Lower lobe of right lung (tissue), 2 donors: ENCODE measurements around the gene WFS1. TPM values are rescaled to one million over a fixed set of nuclear protein-coding genes. Genes with fewer than 3 reads are reported as not detected.

ENCODE experiments used
- ATAC-seq, 2 donors: fragments of 200-7000 bp; cut with Tn5 transposase; one replicate each; pipeline ENCODE4 v1.9.1; 2020 to 2022; ENCODE audit warnings: mild to moderate bottlenecking in 2 of 2, moderate library complexity in 2 of 2
- DNase-seq: peaks from one replicate; pipeline ENCODE4 v3.0.0-alpha.2; 2020
- H3K27ac ChIP-seq: fragments of 200-600 bp; one replicate; pipeline ENCODE4 v1.8.0; 2022
- H3K27me3 ChIP-seq: fragments of 200-600 bp; one replicate; pipeline ENCODE4 v1.8.0; 2022; ENCODE audit warnings: low read depth
- H3K36me3 ChIP-seq: fragments of 200-600 bp; one replicate; pipeline ENCODE4 v1.8.0; 2022; ENCODE audit warnings: mild to moderate bottlenecking
- H3K4me1 ChIP-seq: fragments of 200-600 bp; one replicate; pipeline ENCODE4 v1.8.0; 2022
- H3K4me3 ChIP-seq: fragments of 200-600 bp; one replicate; pipeline ENCODE4 v1.8.0; 2022; ENCODE audit warnings: mild to moderate bottlenecking
- H3K9me3 ChIP-seq: fragments of 200-600 bp; one replicate; pipeline ENCODE4 v1.8.0; 2022
- intact Hi-C: fragments of 100-400 bp; cut with DNase I; formaldehyde crosslinking; loops from one replicate; pipeline ENCODE4 v1.11.0; 2022
- total RNA-seq: library from RNA; stranded (reverse); fragmentation: NEBNext Ultra II Directional; extraction: Animal tissue kit (Norgen Biotek cat#: 25700); gene quantifications from one replicate; pipeline ENCODE4 v1.2.1, GENCODE V29; 2021
- TF ChIP-seq, protein P1 (sequence below): fragments of 200-600 bp; IDR thresholded peaks from one replicate; pipeline ENCODE4 v1.8.0; 2022; ENCODE audit warnings: antibody characterized with exemption, mild to moderate bottlenecking
- donor health status: DM: no; HTN: yes; CAD: no; lungs with severe emphysema.

The WFS1 gene
- total RNA-seq, 1 donor from 2014 or later = 70.3 TPM

DNA sequence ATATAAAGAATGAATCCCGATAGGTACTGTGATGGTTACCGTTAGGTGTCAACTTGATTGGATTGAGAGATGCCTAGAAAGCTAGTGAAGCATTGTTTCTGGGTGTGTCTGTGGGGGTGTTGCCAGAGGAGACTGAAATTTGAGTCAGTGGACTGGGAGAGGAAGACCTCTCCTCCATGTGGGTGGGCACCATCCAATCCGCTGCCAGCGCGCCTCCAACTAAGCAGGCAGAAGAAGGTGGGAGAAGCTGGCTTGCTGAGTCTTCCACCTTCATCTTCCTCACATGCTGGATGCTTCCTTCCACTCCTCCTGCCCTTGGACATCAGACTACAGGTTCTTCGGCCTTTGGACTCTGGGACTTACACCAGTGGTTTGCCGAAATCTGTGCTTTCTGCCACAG, 40.1 kb downstream of the WFS1 start:
- ATAC-seq (no peak), DNase-seq (no peak)
- H3K27me3 ChIP-seq = peaks cover 8% of the 10 kb centered on the region
- H3K36me3 ChIP-seq = peaks cover 2% of the 10 kb centered on the region
- H3K4me3 ChIP-seq = peak overlapping the region; percentile 53
- no peak overlapping the region for H3K27ac ChIP-seq
- no peaks in the 10 kb centered on the region for H3K9me3 ChIP-seq
- intact Hi-C loops = no loop called here
- TF ChIP-seq, protein P1, sequence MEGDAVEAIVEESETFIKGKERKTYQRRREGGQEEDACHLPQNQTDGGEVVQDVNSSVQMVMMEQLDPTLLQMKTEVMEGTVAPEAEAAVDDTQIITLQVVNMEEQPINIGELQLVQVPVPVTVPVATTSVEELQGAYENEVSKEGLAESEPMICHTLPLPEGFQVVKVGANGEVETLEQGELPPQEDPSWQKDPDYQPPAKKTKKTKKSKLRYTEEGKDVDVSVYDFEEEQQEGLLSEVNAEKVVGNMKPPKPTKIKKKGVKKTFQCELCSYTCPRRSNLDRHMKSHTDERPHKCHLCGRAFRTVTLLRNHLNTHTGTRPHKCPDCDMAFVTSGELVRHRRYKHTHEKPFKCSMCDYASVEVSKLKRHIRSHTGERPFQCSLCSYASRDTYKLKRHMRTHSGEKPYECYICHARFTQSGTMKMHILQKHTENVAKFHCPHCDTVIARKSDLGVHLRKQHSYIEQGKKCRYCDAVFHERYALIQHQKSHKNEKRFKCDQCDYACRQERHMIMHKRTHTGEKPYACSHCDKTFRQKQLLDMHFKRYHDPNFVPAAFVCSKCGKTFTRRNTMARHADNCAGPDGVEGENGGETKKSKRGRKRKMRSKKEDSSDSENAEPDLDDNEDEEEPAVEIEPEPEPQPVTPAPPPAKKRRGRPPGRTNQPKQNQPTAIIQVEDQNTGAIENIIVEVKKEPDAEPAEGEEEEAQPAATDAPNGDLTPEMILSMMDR = no peak
- H3K4me1 ChIP-seq = no peaks in the 10 kb centered on the region

DNA sequence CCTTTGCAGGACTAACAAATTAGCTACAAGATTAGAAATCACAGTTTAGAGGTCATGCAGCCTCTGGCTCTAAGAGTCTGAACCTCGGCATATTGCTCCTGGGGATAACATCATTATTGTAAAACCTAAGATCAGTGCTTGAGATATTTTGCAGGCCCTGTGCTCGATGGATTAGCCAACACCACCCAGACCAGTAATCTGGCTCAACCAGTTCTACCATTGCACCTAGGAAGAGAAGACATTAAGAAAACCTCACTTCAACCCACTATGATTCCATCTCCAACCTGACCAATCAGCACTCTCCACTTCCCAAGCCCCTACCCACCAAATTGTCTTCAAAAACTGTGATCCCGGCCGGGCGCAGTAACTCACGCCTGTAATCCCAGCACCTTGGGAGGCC, 43.6 kb downstream of the WFS1 start:
- Histone ChIP-seq H3K27me3 (peaks cover 8% of the 10 kb centered on the region), H3K4me3 (no peak overlapping the region), H3K36me3 (no peaks in the 10 kb centered on the region), H3K4me1 (no peaks in the 10 kb centered on the region), H3K9me3 (no peaks in the 10 kb centered on the region), H3K27ac (no peak overlapping the region)
- no peak for DNase-seq
- TF ChIP-seq, protein P1 = no peak
- ATAC-seq = no peak
- intact Hi-C loops = no loop called here

DNA sequence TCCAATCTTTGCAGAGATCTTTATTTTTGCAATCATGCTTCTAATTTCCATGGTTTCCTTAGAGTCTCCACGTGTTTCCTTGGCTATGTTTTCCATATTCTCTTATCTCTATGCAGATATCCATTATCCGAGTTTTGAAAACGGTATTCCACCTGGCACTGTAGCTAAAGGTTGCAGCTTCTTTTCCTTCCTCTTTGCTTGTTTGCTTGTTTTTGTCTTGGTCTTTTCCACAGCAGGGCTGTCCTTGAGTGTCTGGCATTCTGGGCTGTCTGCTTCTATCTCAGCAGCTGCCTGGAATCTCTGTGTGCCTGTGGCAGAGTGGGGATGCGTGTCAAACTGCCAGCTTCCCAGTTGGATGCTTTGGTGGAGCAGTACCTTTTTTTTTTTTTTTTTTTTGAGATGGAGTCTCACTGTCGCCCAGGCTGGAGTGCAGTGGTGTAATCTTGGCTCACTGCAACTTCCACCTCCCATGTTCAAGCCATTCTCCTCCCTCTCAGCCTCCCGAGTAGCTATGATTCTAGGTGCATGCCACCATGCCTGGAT, 46.9 kb downstream of the WFS1 start:
- intact Hi-C loops = no loop called here
- ATAC-seq (no peak), DNase-seq (no peak)
- no peaks in the 10 kb centered on the region for H3K4me1 ChIP-seq
- TF ChIP-seq, protein P1 = no peak
- H3K9me3 ChIP-seq = peaks cover 7% of the 10 kb centered on the region
- H3K27ac ChIP-seq = no peak overlapping the region
- H3K27me3 ChIP-seq = no peaks in the 10 kb centered on the region
- H3K36me3 ChIP-seq = no peaks in the 10 kb centered on the region
- no peak overlapping the region for H3K4me3 ChIP-seq

DNA sequence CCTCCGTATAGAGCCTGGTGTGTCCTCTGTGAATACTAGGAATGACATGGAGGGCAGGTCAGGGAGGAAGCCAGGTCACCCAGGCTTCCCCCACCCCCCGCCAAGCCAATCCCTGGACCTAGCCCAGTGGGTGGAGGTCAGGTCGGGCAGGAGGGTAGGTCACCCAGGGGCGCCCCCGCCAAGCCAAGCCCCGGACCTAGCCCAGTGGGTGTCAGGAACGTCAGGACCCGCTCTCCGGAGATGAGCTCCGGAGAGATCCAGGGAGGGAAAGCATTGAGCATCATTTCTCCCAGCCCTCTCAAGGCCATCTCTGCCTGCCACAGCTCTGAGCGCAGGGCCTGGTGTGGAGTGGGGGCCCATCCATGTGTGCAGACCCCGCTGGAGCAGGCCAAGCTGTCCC, 48.6 kb downstream of the WFS1 start:
- DNase-seq = no peak
- no peak overlapping the region for H3K4me3 ChIP-seq
- TF ChIP-seq, protein P1 = no peak
- intact Hi-C loops = no loop called here
- H3K27ac ChIP-seq = no peak overlapping the region
- H3K36me3 ChIP-seq = no peaks in the 10 kb centered on the region
- no peaks in the 10 kb centered on the region for H3K4me1 ChIP-seq
- H3K9me3 ChIP-seq = peaks cover 7% of the 10 kb centered on the region
- no peaks in the 10 kb centered on the region for H3K27me3 ChIP-seq
- peak in 1 of 2 donors; percentile 15 for ATAC-seq

DNA sequence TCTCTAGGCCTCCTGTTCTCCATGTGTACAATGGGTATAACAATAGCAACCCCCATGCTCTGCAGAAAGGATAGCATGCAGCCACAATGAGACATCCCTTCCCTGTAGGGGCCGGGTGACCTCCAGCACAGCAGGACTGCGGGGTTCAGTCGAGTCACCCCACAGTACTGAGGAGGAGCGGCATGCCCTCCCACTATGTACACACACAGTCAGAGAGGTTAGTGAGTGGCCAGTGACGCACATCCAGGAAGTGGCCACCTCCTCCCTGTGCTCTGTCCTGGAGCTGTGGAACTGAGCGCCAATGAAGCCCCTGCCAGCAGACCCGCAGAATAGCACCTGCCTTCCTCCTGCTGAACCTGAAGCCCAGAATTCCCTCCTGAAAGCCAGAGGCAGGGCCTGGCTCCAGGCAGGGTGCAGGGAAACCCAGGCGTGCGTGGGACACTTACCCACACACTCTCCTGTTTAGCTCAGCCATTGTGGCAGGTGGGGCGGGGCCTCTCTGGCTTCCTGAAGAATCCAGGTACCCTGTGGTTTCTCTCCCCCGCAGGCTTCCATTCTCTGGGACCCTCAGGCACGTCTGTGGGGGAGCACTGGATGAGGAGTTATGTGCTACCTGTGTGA, 50.0 kb downstream of the WFS1 start:
- TF ChIP-seq, protein P1 = no peak
- Histone ChIP-seq H3K27me3 (no peaks in the 10 kb centered on the region), H3K4me3 (no peak overlapping the region), H3K9me3 (peaks cover 7% of the 10 kb centered on the region), H3K4me1 (peaks cover 5% of the 10 kb centered on the region), H3K36me3 (no peaks in the 10 kb centered on the region), H3K27ac (no peak overlapping the region)
- intact Hi-C loops = no loop called here
- DNase-seq (no peak), ATAC-seq (no peak)
